ENCODE data around the gene SLC5A1.

DNA sequence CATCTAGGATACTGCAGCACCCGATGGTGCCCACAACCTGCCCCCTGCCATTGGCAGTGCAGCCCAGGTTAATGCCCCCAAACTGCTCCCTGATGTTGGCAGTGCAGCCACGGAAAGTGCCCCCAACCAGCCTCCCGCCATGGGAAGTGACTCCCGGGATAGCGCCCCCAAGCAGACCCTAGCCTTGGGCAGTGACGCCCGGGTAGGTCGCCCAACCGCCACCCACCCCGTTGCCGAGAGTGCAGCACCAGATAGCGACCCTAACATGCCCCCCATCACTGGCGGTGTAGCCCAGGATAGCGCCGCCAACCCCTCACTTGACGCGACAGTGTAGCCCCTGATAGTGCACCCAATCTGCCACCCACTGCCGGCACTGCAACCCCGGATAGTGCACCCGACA, 77.5 kb downstream of the SLC5A1 start:
- TF ChIP-seq, protein P1, sequence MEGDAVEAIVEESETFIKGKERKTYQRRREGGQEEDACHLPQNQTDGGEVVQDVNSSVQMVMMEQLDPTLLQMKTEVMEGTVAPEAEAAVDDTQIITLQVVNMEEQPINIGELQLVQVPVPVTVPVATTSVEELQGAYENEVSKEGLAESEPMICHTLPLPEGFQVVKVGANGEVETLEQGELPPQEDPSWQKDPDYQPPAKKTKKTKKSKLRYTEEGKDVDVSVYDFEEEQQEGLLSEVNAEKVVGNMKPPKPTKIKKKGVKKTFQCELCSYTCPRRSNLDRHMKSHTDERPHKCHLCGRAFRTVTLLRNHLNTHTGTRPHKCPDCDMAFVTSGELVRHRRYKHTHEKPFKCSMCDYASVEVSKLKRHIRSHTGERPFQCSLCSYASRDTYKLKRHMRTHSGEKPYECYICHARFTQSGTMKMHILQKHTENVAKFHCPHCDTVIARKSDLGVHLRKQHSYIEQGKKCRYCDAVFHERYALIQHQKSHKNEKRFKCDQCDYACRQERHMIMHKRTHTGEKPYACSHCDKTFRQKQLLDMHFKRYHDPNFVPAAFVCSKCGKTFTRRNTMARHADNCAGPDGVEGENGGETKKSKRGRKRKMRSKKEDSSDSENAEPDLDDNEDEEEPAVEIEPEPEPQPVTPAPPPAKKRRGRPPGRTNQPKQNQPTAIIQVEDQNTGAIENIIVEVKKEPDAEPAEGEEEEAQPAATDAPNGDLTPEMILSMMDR (IDR thresholded peaks at IDR 0.05) = no peak
- TF ChIP-seq POLR2A (IDR thresholded peaks at IDR 0.05) = no peak
